HG03175 (cell line): ENCODE data around the gene CRTAC1.

Source experiments
- ATAC-seq: cut with Tn5 transposase; IDR thresholded peaks from one replicate; pipeline ENCODE4 v1.9.1; 2021; ENCODE audit warnings: mild to moderate bottlenecking, moderate library complexity; ENCODE audit not compliant: unreplicated experiment

The CRTAC1 gene

GRCh38 chr10:98029149-98030092 is 1.0 kb downstream of the CRTAC1 start:
- no peak for ATAC-seq

DNA sequence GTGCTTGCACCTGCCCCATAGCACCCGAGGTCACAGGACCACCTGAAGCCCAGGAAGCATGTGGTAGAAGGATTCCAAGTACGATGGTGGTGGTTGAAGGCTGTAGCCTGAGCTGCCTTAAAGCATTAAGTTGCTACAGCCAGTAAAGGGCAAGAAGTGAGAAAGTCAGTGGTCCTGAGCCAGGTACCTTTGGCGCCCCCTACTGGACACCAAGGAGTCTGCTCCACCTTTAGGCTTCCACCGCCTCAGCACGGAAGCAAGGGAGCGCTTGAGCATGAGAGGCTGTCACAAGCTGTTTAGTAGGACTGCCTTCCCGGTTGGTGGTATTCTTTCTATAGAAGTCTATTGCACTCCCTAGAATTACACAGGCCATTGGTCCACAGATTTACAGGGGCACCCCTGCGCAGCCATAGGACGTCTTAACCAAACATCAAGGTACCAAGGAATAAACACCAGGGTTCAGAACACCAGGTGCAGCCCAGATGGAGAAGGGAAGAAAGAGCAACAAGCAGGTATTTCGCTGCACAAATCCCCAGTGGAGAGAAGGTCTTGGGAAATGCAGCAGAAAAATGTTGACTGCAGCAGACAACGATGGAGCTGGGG is 2.2 kb downstream of the CRTAC1 start:
- peak; percentile 57 for ATAC-seq

- ATAC-seq = no peak
These were observed 7.4 kb downstream of the CRTAC1 start for GRCh38 chr10:98023024-98023423.

DNA sequence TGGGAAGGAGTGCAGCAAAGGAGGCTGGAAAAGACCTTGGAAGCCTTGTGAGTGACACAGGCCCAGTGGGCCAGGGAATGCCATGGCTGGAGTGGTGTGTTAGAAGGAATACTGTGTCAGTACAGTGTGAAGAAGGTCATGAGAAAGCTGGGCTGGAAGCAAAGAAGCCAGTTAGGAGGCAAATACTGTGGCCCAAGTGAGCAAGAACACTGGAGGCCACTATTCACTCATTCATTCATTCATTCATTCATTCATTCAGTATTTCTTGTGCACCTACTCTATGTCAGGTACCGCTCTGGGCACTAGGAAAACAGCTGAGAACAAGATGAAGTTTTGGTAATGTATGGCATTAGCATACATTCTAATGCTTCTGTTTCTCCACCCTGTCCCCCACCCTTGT is 9.6 kb downstream of the CRTAC1 start:
- no peak for ATAC-seq

DNA sequence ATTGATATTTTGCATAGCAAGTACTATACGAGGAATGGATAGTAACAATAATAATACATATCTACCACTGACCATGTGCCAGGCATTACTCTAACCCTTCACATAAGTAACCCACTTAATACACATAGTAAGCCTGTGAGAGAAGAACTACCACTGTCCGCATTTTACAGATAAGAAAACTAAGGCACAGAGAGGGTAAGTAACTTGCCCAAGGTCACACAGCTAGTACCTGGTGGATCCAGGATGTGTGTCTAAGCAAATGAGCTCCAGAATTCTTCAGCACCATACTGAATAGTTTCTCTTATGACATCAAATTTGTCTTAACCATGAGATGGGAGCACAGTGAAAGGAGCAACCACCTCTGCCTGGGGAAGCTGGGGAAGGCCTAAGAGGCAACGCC is 10.2 kb downstream of the CRTAC1 start:
- ATAC-seq = no peak

- ATAC-seq = no peak
These were observed 10.6 kb downstream of the CRTAC1 start for GRCh38 chr10:98019784-98020183.

DNA sequence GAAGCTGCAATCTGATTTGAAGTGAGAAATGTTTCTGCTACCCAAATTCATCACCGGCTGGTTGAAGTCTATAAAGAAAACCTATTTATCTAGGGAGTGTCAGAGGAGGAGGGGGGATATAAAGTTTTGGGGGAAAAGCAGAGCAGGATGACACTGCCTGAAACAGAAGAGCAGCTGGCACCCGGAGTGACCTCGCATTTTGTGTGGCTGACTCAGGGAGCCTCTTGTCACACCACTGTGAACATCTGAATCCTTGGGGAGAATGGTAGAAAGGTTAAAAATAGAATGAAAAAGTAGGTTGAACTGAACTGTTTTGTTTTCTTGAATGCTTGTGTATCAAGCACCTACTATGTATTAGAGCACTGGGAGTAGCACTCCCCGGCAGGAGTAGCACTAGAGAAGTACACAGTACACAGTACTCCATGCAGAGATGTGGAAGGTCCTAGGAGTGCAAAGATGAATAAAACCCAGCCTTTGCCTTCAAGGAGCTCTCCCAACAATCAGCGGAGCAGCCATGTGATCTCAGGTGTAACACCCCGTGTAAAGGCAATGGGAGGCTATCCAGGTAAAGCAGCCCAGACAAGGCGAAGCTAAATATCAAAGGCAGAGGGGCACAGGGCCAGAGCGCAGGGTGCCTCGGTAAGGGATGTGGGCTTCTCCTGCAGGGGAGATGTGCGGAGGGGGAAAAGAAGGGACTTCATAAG is 13.5 kb downstream of the CRTAC1 start:
- ATAC-seq = no peak

GRCh38 chr10:98013776-98014175 is 16.6 kb downstream of the CRTAC1 start:
- no peak for ATAC-seq

GRCh38 chr10:98013122-98013521 is 17.3 kb downstream of the CRTAC1 start:
- ATAC-seq = no peak

DNA sequence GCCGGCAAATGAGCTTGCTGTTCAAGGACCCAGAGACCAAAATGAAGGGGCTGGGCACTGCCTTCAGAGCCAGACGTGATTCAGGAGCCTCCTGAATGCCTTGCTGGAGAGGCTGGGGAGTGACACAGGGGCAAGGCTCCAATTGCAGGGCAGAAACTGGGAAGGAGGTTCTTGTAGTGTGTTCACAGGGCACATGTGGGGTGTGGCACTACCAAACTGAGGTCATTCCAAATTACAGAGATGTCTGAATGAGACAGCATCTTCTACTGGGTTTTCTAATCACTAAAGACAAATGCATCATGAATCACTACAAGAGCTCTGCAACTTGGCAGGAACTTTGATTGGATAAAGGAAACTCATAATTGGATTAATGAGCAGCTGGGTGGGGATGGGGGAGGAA is 17.8 kb downstream of the CRTAC1 start:
- no peak for ATAC-seq

GRCh38 chr10:98010939-98011685 is 19.3 kb downstream of the CRTAC1 start:
- ATAC-seq = no peak

DNA sequence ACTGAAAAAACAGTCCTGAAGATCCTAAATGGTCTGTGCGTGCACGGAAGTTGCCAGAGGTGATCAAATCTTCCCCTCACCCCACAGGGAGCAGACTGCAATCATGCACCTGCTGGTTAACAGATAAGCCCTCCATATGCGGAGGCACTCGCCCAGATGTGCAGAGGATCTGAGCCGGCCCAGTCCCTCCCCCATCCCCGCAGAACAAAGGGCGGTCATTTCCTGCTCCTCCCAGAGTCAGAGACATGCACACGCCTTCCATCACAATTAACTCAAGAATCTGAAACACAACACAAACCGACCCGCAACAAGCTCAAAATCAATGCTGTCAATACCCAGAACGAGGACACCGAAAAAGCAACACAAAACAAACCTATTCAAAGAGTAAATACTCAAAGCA is 24.2 kb downstream of the CRTAC1 start:
- ATAC-seq = no peak

DNA sequence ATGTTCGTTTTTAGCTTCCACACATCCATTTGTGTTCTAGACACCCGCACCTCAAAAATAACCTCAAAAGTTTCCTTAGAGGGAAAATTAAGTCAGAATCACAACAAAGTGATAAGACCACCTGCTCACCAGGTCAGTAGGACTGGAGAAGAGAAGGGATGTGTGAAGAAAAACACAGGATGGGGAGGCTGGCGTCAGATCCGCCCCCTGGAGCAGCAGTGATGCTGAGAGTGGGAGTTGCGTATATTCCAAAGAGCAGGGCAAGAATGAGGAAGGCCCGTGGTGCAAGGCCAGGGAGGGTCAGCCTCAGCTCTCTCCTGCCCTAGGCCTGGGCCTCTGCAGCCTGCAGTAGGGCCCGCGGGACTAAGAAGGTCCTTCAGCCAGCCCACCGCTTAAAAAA is 28.7 kb downstream of the CRTAC1 start:
- no peak for ATAC-seq

- no peak for ATAC-seq
These were observed 30.1 kb downstream of the CRTAC1 start for GRCh38 chr10:98000346-98000745.

DNA sequence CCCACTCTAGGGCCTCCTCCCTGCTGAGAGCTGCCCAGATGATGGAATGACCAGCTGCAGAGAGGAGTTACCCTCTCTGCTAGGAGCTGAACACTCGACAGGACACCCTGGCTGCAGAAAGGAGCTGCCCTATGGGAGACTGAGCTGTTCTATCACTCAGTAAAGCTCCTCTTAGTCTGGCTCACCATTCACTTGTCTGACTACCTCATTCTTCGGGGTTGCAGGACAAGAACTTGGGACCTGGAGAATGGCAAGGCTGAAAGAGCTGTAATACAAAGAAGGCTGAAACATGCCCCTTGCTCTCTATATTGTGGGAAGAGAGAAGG is 30.5 kb downstream of the CRTAC1 start:
- no peak for ATAC-seq

- ATAC-seq = no peak
These were observed 31.1 kb downstream of the CRTAC1 start for GRCh38 chr10:97999066-97999922.

DNA sequence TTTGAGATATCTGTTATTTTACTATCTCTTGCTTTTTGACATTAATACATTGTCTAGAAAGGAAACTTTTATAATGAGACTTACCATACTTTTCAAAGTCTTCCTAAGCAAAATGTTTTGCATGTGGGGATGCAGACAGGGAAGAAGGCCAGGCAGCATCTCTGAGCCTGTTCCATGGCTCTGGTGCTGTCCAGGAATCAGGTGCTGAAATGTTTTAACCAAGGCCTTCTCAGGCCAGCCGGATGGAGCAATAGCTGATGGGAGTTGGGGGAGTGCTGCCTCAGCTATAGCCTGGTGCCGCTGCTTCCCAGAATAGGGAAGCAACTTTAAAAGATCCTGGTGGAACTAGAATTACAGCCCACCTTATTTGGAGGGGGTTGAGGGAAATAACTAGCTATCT is 38.5 kb downstream of the CRTAC1 start:
- ATAC-seq = no peak

- ATAC-seq = no peak
These were observed 48.6 kb downstream of the CRTAC1 start for GRCh38 chr10:97981816-97982215.

GRCh38 chr10:97977673-97978072 is 52.7 kb downstream of the CRTAC1 start:
- no peak for ATAC-seq

- no peak for ATAC-seq
These were observed 54.8 kb downstream of the CRTAC1 start for GRCh38 chr10:97975598-97975997.
